Measurements from ENCODE around the gene EI24.
A peak's percentile ranks its signal among the peaks of the same experiment; 100 is the strongest.

Gene EI24

DNA sequence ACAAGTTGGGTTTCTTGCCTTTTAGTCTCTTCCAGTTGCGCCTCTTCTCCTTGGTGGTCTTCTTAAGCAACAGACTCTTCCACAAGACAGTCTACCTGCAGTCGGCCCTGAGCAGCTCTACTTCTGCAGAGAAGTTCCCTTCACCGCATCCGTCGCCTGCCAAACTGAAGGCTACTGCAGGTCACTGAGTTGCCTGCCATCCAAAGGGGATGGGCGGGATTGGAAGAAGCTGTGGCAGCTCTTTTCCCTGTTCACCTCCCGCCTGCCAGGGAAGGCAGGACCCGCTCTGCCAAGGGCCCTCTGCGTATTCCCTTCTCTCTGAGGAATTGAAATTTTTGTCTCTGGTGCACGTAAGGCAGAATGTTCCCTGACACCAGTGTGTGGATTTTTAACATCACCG is 14.2 kb downstream of the EI24 start:
- DNase-seq = no peak

DNA sequence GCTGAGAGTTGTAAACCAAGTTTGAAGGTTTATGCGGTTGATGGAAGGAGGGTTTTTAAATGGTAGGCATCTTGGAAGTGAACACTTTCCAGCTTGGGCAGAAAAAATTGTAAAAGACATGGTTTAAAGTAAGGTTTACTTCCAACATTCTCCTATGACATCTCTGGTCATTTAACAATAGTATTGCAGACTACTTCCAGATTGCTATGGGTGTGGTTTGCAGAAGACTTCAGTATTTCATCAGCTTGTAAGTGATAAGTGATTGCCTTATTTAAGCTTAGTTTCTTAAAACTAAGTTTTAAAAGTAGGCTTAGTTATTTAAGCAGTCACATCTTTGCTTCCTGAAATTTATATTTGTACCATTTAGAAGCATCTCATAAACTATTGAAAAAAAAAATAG is 16.2 kb downstream of the EI24 start:
- no peak for DNase-seq

DNA sequence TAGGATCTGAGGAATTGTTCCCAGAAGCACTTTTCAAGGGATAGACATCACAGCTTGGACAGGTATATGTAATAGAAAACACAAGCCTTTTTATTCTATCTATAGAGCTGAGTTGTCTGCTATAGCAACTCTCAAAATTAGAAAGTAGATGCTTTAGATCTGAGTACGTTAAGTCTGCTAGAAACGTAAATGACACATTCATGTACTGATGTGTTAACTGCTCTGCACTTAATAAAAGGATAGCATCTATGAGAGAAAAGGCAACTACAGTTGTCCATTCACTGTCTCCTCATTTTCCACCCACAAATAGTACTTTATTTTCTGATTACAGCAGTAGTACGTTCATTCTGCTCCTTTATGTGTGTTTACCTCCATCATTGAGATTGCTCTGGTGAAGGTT is 17.3 kb downstream of the EI24 start:
- no peak for DNase-seq

DNA sequence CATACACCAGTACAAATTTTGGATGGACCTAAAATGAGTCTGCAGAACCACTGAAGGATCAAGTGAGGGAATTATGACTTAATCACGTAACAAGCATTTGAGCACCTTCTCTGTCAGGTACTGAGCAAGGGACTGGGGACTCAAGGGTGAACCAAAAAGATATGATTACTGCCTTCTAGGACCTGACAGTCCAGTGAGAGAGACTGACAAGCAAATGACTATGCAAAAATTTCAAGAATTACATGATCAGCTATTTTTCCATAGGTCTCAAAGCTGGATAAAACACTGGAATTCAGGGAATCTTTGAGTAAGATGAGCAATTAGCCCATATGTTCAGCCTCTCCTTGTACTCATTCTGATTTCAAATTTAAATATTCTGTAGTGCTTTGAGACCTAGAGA is 18.2 kb downstream of the EI24 start:
- no peak for DNase-seq

DNA sequence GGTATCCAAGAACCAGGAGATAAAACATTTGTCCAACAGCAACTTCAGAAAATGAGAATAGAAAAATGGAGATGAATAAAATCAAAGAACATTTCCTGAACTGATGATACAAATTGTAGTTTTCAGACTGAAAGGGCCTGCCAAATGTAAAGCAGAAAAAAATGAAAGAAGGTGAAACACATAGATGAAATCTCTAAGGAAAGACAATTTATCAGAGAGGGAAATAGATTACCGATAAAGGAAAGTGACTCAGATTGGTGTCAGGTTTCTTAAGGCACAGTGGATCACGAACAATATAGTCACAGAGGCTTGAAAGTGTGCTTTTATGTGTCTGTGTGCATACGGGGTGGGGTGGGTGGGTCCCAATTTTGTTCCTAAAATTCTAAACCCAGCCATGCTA is 19.2 kb downstream of the EI24 start:
- no peak for DNase-seq

DNA sequence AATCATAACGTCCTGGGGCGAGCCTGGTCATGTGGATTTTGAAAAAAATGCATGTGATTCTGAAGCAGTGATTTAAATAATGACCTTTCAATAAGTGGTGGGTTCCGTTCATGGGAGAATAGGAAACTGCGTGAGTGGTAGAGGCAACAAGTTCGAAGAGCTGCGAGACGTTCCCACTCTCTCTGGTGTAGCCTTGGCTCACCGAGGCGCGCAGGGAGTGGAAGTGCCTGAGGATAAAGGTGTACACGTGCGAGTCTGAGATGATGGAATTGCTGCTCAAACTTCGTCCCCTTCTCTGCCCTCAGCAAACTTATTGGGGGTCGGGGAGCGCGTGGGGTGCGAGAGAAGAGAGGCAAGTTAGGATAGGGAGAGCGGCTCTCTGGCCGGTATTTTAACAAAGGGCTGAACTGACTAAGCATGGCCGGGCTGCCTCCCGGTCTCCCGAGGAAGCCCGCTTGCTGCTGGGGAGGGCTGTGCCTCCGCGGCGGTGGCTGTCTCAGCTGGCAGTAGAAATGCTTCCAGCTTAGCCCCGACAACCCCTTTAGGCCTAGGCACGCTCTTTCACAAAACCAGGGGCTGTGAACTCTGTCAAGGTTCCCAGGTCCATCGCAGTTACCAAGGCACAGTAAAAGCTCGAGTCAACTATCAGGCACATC is 22.5 kb downstream of the EI24 start:
- peak; percentile 21 for DNase-seq

DNA sequence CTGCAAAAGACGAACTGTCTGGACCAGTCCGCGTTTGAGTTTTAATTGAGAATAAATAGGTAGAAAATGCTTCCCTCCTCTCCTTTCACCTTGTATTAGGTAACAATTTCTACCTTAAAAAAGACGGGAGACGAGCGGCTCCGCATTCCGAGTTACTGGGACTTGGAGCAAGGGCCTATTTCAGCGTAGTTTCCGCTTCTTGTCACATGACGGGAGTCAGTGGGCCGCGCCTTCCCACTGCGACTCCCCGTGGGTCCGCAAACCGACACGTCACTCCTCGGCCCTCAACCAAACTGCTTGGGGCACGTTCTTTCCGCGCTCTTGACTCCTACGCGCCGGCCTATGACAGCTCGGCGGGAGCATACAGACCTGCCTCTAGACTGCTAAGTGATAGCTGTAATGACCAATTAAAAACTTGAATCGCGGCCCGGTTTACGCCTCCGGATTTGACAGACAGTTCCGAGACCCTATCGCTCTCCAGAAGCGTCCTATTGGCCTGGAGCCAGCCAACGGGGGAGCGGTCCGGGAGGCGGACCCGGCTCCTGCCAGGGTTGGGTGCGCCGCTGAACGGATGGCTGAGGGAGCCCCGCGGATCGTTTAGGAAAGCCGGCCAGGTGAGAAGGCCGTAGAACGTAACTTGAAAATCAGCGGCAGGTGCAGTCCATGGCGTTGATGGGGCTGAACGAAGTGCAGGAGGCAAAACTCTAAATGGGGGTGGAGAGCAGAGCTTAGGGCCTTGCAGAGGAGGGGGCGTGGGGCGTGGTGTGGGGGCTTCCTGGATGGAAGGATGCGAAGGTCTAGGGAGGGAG is 23.2 kb downstream of the EI24 start, which contains the start of gene STT3A:
TSS of gene STT3A (plus strand) at position 548 of the 809 bp plus-strand sequence. CDS start 3,064 bp downstream, outside the sequence.
- DNase-seq = peak; percentile 97

DNA sequence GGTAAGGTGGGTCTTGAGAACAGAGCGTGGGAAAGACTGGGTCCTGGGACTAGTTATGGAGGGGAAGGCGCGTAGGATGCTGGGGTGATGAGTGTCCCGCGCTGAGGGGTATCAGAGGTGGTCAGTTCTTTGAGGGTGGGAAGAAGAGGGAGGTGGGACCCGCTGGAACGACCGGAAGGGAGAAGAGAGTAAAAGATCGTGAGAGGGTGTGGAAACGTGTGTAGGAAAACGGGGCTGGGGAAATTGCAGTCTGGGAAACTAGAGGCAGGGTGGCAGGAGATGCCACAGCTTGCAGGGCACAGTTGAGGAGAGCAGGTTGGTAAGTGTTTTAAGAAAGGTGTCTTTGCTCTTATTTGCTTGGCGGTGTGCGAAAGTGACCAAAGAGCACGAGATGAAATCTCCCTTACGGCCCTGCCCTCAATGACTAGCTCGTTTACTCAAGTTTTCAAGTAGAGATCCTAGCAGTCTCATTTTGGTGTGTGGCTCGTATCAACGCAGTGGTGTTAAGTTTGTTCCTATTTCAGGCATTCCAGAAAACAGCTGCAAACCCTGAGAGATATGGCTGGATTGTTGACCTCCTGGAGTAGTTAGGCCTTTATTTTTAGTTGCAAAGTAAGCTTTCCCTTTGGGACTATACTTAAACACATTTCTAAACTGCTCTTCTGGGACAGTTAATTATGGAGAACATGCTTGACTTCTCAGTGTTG is 24.0 kb downstream of the EI24 start:
- DNase-seq = no peak

DNA sequence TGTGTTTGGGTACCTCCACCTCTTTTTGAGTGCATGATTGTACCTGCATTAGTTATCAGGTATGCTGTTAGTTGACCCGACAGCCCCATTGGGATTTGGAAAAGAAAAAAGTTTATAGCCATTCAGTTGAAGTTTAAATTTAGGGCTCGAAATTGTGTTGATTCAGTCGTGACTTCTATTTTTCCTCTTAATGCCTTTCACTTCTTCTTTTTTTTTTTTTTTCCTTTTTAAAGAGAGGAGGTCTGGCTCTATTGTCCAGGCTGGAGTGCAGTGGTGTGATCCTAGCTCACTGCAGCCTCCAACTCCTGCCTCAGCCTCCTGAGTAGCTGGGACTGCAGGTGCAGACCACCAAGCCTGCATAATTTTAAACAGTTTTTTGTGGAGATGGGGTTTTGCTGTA is 25.7 kb downstream of the EI24 start:
- DNase-seq = no peak

DNA sequence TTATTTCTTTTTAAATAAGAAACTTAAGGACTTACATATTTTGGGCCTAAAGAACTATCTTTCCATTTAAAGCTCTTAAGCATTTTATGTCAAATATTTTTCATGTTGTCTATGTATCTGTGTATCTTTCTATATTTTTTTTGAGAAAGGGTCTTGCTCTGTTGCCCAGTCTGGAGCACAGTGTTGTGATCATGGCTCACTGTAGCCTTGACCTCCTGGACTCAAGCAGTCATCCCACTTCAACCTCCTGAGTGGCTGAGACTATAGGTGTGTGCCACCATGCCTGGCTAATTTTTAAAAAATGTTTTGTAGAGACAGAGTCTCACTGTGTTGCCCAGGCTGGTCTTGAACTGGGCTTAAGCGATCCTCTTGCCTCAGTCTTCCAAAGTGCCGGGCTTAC is 31.4 kb downstream of the EI24 start:
- DNase-seq = no peak

DNA sequence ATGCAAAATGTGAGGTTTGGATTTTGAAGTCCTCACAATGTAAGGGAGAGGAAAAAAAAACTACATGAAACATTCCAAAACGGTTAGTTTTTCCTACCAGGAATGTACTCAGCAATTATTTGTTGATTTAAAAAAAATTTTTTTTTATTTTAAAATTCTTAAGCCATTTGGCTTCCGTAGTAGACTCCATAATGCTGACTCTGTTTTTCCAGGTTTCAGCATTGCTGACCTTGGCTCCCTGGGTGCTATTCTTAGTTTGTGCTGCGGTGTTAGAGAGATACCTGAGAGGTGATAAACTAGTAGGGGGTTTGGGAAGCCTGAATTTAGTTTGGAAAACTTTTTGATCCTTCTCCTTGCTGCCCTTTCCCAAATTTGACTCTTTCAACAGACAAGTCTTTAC is 33.9 kb downstream of the EI24 start:
- no peak for DNase-seq

DNA sequence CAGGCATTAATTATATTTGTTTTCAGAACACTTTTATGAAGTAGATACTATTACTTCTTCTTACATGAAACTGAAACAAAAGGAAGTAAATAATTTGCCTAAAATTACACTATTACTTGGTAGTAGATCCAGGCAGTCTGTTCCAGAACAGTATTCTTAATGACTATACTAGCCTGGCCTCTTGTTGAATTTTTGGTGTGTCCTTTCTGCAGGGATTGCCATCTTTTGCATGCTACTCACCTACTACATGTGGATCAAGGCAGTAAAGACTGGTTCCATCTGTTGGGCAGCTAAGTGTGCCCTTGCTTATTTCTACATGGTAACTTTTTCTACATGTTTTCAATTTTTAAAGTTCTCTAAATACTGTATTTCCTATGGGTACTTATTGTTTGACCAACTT is 36.1 kb downstream of the EI24 start:
- DNase-seq = no peak

DNA sequence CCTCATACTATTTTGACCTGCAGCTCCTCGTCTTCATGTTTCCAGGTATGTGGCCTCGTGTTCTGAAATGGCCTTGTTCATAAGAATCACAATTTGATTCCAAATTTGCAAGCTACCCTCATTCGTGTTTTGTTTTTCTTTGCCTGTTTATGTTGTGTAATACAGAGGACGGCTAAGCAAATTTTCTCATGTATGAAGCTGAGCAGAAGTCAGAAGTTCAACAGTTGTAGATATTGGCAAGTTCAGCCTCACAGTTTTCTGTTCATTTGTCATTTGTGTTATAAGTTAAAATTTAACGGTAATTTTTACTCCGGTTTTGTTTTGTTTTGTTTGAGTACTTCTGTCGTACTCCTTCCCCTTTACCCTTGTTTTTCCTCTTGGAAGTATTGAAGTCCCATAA is 40.3 kb downstream of the EI24 start:
- no peak for DNase-seq

DNA sequence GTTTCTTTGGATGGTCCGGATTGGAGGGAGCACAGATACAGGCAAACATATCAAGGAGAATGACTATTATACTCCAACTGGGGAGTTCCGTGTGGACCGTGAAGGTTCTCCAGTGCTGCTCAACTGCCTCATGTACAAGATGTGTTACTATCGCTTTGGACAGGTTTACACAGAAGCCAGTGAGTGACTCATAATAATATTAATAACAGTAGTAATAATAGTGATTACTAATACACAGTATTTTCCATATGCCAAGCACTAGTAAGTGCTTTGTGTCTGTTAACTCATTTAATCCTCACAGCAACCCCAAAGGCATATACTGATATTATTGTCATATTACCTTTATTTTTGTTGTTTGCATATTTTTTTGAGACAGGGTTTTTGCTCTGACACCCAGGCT is 49.1 kb downstream of the EI24 start:
- DNase-seq = no peak

DNA sequence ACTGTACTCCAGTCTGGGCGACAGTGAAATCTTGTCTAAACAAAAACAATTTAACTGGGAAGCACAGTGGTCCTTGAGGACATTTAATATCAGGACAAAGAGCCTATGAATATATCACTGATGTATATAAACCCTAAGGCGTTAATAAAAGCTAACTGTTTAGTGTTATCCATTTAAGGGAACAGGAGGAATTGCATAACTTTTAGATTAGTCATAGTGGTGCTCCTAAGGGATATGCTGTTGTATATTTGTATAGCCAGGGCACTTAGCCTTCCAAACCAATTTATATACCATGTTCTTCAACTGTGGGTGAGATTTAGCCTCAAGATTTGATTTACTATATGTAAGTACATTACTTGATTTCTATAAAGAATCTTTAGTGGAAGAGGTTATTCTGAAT is 52.7 kb downstream of the EI24 start:
- no peak for DNase-seq

DNA sequence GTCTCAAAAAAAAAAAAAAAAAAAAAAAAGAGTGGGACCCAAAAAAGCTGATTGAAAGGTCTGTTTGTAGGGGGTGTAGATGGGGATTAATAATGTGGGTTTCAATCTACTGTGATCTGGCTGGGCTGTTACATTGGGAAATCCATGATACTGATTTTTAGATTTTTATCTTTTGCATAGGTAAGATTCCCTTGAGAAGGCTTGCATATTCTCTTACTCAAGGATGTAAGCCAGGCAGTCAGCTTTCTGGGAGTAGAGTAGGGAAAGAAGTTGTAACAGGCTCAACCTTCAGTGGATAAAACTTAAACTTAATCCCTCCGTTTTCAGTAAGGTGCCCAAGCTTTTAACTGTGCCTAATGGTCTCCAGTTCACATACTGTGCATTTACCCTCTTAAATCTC is 53.8 kb downstream of the EI24 start:
- DNase-seq = no peak

DNA sequence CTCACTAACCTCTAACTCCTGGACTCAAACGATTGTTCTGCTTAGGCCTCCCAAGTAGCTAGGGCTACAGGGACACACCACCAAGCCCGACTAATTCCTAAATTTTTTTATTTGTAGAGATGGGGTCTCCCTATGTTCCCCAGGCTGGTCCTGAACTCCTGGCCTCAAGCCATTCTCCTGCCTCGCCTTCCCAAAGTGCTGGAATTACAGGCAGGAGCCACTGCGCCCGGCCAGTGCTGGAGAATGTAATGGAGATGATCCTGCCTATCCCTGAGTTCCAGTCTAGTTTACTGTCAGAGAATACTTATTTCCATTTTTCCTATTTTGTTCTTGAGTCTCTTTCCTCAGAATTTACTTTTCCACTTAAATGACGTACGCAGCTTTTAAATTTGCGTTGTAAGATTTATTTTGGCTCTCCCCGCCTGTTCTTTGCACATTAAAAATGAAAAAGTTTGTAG is 55.5 kb downstream of the EI24 start, which contains the start of gene CHEK1:
TSS of gene CHEK1 (plus strand) at position 408 of the 458 bp plus-strand sequence. CDS start 1,606 bp downstream, outside the sequence.
- DNase-seq = no peak

DNA sequence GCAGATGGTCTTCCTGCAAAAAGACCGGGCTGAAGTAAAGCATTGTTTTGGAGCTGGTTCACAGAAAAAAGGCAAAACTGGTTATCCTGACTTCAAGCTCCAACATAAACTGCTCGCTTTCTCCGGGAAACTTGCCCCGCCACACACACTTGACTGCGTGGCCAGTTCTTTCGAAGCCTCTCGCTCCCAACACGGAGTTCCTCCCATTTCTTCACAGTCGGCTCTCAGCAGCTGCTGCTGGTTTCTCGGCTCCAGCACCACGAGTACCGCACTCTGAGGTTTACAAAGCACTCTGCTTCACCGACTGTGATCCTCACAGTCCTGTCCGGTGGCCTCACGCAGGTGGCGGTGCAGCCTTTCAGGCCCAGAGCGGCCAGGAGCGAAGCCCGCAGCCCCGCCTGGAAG is 56.0 kb downstream of the EI24 start:
- DNase-seq = no peak

DNA sequence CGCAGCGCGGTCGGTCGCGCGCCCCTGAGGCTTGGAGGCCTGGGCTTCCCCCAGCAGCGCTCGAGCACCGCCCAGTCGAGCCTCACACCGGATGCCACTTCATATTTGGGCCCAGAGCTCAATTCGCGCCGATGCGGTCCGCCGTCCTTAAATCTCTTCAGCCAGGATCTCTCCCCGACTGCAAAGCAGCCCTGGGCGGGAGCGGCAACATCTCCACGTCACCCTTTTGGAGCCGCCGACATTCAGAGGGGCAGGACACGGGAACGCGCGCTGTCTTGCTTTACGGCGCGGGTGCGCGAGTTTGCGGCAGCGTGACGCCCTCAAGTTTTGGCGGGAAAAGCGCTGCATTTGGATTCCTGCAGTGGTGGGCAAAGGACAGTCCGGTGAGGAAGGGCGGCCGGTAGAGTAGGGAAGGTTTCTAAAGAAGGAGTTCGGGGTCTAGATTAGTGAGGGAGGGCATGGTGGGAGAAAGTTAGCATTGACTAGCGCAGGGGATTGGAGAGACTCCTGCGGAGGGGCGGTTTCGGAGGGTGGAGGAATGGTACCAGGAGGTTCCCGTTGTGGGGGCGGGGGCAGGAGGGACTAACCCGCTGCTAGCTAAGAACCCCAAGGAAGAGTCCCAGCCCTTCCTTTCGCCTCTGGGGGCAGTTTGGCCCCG is 56.5 kb downstream of the EI24 start:
- peak; percentile 89 for DNase-seq

DNA sequence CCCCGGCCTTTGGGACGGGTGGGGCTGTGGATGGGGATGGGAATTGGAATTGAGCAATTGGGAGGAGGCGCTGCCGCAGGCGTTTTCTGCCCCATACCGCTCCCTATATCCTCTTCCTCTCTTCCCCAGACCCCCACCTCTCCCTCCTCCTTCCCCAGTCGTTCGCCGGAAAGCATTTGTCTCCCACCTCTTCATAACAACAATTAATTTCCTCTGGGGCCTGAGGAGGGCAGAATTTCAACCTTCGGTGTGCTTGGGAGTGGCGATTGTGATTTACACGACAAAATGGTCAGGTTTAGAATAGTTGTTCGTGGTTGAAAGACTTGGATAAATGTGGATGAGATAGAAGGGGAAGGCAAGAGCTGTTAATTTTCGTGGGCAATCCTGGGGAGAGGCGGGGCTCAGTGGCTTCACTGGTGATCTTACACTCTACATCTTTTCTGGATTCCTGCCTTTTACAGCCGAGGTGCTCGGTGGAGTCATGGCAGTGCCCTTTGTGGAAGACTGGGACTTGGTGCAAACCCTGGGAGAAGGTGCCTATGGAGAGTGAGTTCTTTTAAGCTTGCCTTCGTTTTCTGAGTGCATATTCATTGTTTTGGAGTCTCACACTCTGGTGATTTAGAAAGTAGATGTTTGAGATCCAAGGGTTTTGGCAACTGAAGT is 57.1 kb downstream of the EI24 start:
- peak; percentile 25 for DNase-seq

DNA sequence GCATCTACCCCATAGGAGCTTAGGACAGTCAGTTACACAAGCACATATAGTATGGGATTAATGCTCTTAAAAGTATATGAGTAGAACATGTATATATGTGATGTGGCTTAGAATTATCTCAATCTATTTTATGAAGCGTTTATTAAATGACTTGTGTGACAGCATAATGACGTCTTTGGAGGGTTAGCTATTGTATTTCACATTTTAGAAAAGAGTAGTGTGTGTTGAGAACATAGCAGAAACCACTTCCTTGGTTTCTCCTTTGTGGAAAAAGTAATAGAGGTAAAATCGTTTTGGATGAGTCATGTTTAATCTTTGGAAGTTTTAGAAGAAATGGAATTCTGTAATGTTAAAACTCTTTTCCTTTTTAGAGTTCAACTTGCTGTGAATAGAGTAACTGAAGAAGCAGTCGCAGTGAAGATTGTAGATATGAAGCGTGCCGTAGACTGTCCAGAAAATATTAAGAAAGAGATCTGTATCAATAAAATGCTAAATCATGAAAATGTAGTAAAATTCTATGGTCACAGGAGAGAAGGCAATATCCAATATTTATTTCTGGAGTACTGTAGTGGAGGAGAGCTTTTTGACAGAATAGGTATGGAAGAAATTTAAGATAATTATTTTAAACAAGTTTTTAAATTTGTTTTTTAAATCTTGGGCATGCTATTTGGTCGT is 58.1 kb downstream of the EI24 start:
- DNase-seq = no peak

Measured in stimulated activated CD4-positive, alpha-beta T cell treated with anti-CD3 and anti-CD28 coated beads, Interleukin-1b, Interleukin-23, amount 100 ng/mL, for 48 hours (primary cell).